ENCODE measurements around the gene DNAI2.

DNA sequence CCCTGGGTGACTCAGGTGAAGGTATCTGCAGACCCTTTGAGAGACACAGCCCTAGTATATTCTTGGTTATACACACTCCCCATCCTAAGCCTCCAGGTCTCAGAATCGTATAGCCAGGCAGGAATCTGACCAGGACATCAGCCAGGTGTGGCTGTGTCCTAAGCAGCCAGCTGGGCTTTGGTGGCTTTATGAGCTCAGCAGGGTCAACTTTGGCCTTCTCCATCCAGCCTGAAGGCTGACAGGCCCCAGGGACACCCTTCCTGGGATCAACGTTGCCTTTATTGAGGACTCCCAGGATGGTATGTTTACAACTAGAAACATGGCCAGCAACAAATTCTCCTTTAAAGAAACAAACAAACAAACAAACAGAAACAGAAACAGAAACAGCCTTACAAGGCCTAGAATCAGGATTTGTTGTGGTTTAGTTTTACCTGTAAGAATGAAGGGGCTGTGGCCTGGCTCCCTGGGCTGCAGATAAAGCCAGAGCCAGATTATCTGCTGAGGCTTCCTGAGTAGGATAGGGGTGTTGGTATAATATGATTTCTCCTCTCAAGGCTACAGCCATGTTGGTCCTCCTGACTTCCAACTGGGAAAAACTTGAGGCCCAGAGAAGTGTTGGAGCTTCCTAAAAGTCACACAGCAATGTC, 60.5 kb downstream of the DNAI2 start:
- TF ChIP-seq EZH2phosphoT487 (IDR thresholded peaks at IDR 0.05; ENCODE audit: borderline replicate concordance): no peak
- TF ChIP-seq, protein P1, sequence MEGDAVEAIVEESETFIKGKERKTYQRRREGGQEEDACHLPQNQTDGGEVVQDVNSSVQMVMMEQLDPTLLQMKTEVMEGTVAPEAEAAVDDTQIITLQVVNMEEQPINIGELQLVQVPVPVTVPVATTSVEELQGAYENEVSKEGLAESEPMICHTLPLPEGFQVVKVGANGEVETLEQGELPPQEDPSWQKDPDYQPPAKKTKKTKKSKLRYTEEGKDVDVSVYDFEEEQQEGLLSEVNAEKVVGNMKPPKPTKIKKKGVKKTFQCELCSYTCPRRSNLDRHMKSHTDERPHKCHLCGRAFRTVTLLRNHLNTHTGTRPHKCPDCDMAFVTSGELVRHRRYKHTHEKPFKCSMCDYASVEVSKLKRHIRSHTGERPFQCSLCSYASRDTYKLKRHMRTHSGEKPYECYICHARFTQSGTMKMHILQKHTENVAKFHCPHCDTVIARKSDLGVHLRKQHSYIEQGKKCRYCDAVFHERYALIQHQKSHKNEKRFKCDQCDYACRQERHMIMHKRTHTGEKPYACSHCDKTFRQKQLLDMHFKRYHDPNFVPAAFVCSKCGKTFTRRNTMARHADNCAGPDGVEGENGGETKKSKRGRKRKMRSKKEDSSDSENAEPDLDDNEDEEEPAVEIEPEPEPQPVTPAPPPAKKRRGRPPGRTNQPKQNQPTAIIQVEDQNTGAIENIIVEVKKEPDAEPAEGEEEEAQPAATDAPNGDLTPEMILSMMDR (conservative IDR thresholded peaks at IDR 0.05; ENCODE audit: low read length): no peak

Measured in Loucy (cell line).